ENCODE results near the gene GNAL.
"Not testable (repeated sequence)": the region's sequence is repeated elsewhere in the genome, so short reads cannot be mapped to it uniquely, and the experiment has no call there.

DNA sequence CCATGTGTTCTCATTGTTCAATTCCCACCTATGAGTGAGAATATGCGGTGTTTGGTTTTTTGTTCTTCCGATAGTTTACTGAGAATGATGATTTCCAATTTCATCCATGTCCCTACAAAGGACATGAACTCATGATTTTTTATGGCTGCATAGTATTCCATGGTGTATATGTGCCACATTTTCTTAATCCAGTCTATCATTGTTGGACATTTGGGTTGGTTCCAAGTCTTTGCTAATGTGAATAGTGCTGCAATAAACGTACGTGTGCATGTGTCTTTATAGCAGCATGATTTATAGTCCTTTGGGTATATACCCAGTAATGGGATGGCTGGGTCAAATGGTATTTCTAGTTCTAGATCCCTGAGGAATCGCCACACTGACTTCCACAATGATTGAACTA lies 1.6 kb downstream of the GNAL start:
- TF ChIP-seq, protein P1, sequence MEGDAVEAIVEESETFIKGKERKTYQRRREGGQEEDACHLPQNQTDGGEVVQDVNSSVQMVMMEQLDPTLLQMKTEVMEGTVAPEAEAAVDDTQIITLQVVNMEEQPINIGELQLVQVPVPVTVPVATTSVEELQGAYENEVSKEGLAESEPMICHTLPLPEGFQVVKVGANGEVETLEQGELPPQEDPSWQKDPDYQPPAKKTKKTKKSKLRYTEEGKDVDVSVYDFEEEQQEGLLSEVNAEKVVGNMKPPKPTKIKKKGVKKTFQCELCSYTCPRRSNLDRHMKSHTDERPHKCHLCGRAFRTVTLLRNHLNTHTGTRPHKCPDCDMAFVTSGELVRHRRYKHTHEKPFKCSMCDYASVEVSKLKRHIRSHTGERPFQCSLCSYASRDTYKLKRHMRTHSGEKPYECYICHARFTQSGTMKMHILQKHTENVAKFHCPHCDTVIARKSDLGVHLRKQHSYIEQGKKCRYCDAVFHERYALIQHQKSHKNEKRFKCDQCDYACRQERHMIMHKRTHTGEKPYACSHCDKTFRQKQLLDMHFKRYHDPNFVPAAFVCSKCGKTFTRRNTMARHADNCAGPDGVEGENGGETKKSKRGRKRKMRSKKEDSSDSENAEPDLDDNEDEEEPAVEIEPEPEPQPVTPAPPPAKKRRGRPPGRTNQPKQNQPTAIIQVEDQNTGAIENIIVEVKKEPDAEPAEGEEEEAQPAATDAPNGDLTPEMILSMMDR (IDR thresholded peaks at IDR 0.05) = not testable (repeated sequence)
- not testable (repeated sequence) for TF ChIP-seq EZH2 (IDR thresholded peaks at IDR 0.05)

Measured in neural progenitor cell (in vitro differentiated cells).